Osteoblast (primary cell): Measurements from ENCODE around the gene MAPK6. TPM values are rescaled to one million over a fixed set of nuclear protein-coding genes. Genes with fewer than 3 reads are reported as not detected.

ENCODE experiments used
- DNase-seq: peaks from one replicate; pipeline ENCODE4 v3.0.0; 2011; ENCODE audit warnings: low spot score, mixed read lengths; ENCODE audit not compliant: insufficient read length; ENCODE audit errors: missing footprints
- H2AFZ ChIP-seq: 2 replicates; pipeline ENCODE4 v1.6.0; 2011; ENCODE audit warnings: mild to moderate bottlenecking, low read length
- H3K27ac ChIP-seq: 2 replicates; pipeline ENCODE4 v1.5.1; 2011; ENCODE audit warnings: mild to moderate bottlenecking, low read depth, low read length, moderate library complexity
- H3K27me3 ChIP-seq: 2 replicates; pipeline ENCODE4 v1.6.0; 2012; ENCODE audit warnings: mild to moderate bottlenecking, control low read depth, inconsistent platforms, low read length, moderate library complexity; ENCODE audit not compliant: insufficient read depth
- H3K36me3 ChIP-seq: 2 replicates; pipeline ENCODE4 v1.5.1; 2011; ENCODE audit warnings: mild to moderate bottlenecking, low read length, control low read depth, moderate library complexity; ENCODE audit not compliant: insufficient read depth
- H3K4me1 ChIP-seq: 2 replicates; pipeline ENCODE4 v1.5.1; 2011; ENCODE audit warnings: mild to moderate bottlenecking, low read length, control low read depth, moderate library complexity; ENCODE audit not compliant: insufficient read depth
- H3K4me2 ChIP-seq: 2 replicates; pipeline ENCODE4 v1.6.0; 2011; ENCODE audit warnings: mild to moderate bottlenecking, low read length; ENCODE audit not compliant: insufficient read depth
- H3K4me3 ChIP-seq: fragments of 200-600 bp; sonication (generic); 3 replicates; pipeline ENCODE4 v1.5.1; 2012; ENCODE audit warnings: mild to moderate bottlenecking, low read length, inconsistent platforms; ENCODE audit not compliant: insufficient read depth
- H3K79me2 ChIP-seq: 2 replicates; pipeline ENCODE4 v1.6.0; 2012; ENCODE audit warnings: mild to moderate bottlenecking, low read length, control low read depth, inconsistent platforms; ENCODE audit not compliant: insufficient read depth
- H3K9me3 ChIP-seq: 2 replicates; pipeline ENCODE4 v1.5.1; 2011; ENCODE audit warnings: low read depth, low read length, control low read depth
- H4K20me1 ChIP-seq: 2 replicates; pipeline ENCODE4 v1.6.0; 2012; ENCODE audit warnings: mild to moderate bottlenecking, low read length, control low read depth; ENCODE audit not compliant: insufficient read depth
- total RNA-seq: library from RNA; depleted of rRNA; stranded (reverse); fragments of >200 nt; gene quantifications from 2 replicates; pipeline ENCODE4 v1.2.3, GENCODE V29; 2012
- TF ChIP-seq, protein P1 (sequence below): IDR thresholded peaks from 2 replicates; pipeline ENCODE4 v1.5.1; 2011; ENCODE audit warnings: mild to moderate bottlenecking, low read depth, low read length, moderate library complexity; ENCODE audit errors: extremely low read depth

MAPK6 gene
- total RNA-seq, 1 donor, result 86.9 TPM

DNA sequence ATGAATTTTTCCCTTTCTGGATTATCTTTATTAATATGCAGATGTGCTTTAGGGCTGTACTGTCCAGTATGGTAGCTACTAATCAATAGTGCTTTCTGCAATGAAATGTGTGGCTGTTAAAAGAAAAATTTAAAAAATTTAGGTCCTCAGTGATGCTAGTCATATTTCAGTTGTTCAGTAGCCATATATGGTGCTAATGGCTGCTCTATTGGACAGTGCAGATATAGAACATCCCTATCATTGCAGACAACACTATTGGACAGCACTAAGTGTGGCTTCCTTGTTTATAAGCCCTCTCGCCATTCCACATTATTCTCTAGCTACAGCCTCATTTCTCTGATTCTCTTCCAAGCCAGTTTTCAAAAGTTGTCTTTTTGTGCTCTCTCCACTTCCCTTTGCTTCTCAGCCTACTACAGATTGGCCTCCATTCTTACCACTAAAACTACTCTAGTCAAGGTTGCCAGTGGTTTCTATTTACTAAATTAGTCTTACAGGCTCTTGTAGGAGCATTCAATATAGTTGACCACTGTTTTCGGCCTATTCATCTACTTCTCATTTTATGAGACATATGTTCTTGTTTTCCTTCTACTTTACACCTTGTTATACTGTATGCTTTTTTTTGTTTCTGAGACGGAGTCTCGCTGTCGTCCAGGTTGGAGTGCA lies 9.5 kb downstream of the MAPK6 start:
- no peaks in the 10 kb centered on the region for H3K27me3 ChIP-seq
- H3K27ac ChIP-seq, result no peak overlapping the region
- no peak overlapping the region for H3K4me3 ChIP-seq
- H3K9me3 ChIP-seq, result no peaks in the 10 kb centered on the region
- no peak overlapping the region for H3K4me2 ChIP-seq
- H4K20me1 ChIP-seq, result peaks cover 43% of the 10 kb centered on the region
- H2AFZ ChIP-seq, result no peak overlapping the region
- H3K36me3 ChIP-seq, result no peaks in the 10 kb centered on the region
- H3K79me2 ChIP-seq, result peaks cover 98% of the 10 kb centered on the region
- DNase-seq, result no peak
- H3K4me1 ChIP-seq, result no peaks in the 10 kb centered on the region
- TF ChIP-seq, protein P1, sequence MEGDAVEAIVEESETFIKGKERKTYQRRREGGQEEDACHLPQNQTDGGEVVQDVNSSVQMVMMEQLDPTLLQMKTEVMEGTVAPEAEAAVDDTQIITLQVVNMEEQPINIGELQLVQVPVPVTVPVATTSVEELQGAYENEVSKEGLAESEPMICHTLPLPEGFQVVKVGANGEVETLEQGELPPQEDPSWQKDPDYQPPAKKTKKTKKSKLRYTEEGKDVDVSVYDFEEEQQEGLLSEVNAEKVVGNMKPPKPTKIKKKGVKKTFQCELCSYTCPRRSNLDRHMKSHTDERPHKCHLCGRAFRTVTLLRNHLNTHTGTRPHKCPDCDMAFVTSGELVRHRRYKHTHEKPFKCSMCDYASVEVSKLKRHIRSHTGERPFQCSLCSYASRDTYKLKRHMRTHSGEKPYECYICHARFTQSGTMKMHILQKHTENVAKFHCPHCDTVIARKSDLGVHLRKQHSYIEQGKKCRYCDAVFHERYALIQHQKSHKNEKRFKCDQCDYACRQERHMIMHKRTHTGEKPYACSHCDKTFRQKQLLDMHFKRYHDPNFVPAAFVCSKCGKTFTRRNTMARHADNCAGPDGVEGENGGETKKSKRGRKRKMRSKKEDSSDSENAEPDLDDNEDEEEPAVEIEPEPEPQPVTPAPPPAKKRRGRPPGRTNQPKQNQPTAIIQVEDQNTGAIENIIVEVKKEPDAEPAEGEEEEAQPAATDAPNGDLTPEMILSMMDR, result no peak

DNA sequence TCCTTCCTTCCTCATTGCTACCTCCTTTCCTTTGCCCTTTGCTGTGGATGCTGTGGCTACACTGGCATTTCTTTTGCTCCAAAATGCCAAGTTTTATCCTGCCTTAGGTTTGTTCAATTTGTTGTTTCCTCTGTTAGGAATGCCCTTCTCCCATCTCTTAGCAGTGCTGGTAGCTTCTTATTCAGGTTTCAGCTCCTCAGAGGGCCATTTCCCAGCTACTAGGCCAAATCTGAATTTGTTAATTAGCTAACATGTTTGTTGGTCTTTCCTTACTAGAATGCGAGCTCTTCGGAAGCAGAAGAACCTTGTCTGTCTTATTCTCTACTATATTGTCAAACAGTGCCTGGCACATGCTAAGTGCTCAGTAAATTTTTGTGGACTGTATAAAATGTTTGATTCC lies 11.0 kb downstream of the MAPK6 start:
- TF ChIP-seq, protein P1, result no peak
- no peak overlapping the region for H3K27ac ChIP-seq
- H3K79me2 ChIP-seq, result peaks cover 98% of the 10 kb centered on the region
- H4K20me1 ChIP-seq, result peaks cover 49% of the 10 kb centered on the region
- H3K27me3 ChIP-seq, result no peaks in the 10 kb centered on the region
- H3K4me1 ChIP-seq, result no peaks in the 10 kb centered on the region
- H3K4me3 ChIP-seq, result no peak overlapping the region
- H3K36me3 ChIP-seq, result no peaks in the 10 kb centered on the region
- no peak for DNase-seq
- H2AFZ ChIP-seq, result no peak overlapping the region
- H3K4me2 ChIP-seq, result no peak overlapping the region
- no peaks in the 10 kb centered on the region for H3K9me3 ChIP-seq

DNA sequence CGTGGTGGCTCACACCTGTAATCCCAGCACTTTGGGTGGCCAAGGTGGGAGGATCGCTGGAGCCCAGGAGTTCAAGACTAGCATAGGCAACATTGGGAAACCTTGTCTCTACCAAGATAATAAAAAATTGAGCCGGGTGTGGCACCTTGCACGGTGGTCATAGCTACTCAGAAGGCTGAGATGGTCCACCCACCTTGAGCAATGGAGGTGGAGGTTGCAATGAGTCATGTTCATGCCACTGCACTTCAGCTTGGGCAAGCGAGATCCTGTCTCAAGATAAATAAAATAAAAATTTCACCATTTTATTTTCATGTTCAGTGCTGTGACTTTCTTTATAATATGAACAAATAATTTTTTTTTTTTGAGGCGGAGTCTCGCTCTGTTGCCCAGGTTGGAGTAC lies 12.5 kb downstream of the MAPK6 start:
- H3K79me2 ChIP-seq, result peaks cover 98% of the 10 kb centered on the region
- peaks cover 50% of the 10 kb centered on the region for H4K20me1 ChIP-seq
- no peak overlapping the region for H3K4me3 ChIP-seq
- no peaks in the 10 kb centered on the region for H3K27me3 ChIP-seq
- H3K27ac ChIP-seq, result no peak overlapping the region
- H3K4me2 ChIP-seq, result no peak overlapping the region
- DNase-seq, result no peak
- no peak overlapping the region for H2AFZ ChIP-seq
- H3K36me3 ChIP-seq, result no peaks in the 10 kb centered on the region
- H3K9me3 ChIP-seq, result no peaks in the 10 kb centered on the region
- H3K4me1 ChIP-seq, result no peaks in the 10 kb centered on the region
- TF ChIP-seq, protein P1, result no peak

DNA sequence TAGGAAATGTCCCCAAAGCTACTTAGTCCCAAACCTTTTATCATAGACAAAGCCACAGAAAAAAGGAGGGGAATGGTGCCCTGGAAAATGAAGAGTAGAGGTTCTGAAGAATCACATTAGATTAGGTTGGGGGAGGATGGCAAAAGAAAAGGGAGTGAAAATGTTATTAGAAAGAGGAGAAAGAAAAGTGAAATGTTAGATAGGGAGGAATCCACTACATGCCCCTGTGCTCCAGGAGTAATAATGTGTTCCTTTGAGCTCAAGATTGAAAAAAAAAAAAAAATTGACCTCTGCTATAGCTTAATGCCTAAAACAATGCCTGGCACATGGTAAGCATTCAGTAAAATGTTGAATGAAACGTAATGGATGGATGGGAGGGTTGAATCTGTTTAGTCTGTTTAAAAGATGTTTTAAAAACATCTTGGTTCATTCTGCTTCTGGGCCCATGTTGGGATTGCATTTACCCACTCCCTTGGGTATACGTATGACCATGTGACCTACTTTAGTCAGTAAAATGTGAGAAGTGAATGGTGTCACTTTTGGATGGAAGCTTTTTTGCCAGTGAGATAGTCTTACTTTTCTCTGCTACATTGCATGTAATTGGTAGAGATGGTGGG lies 19.0 kb downstream of the MAPK6 start:
- Histone ChIP-seq H3K79me2 (peaks cover 100% of the 10 kb centered on the region), H3K27me3 (no peaks in the 10 kb centered on the region), H3K4me3 (no peak overlapping the region), H3K4me1 (peaks cover 20% of the 10 kb centered on the region), H3K27ac (no peak overlapping the region), H4K20me1 (peaks cover 78% of the 10 kb centered on the region), H3K4me2 (no peak overlapping the region), H2AFZ (no peak overlapping the region), H3K36me3 (peaks cover 2% of the 10 kb centered on the region), H3K9me3 (no peaks in the 10 kb centered on the region)
- no peak for DNase-seq
- TF ChIP-seq, protein P1, result no peak
